ENCODE results near the gene NUCB1. TPM values are rescaled to one million over a fixed set of nuclear protein-coding genes. Genes with fewer than 3 reads are reported as not detected.

NUCB1 gene
- total and polyA plus RNA-seq, 9 of the 15 experiments (the other 6 are each of a cell fraction or from before 2014, with no cell fraction given) = 3.1 to 153 (median 71.7) TPM

- TF ChIP-seq ZNF740 (CRISPR knock-in tag; IDR thresholded peaks at IDR 0.05) = peak; percentile 69; the same call in 1 of the 2 replicates
- TF ChIP-seq ZNF740 (tag; IDR thresholded peaks at IDR 0.05) = no peak; a peak in 1 of 4 replicates
- TF ChIP-seq FOXP4 (CRISPR knock-in tag; IDR thresholded peaks at IDR 0.05; ENCODE audit: borderline replicate concordance) = no peak
- no peak for TF ChIP-seq ATF2 (CRISPR knock-in tag; IDR thresholded peaks at IDR 0.05)
- no peak for TF ChIP-seq STAT5A (IDR thresholded peaks at IDR 0.05; ENCODE audit: borderline replicate concordance, low read length)
- peak; percentile 81 for TF ChIP-seq POLR2AphosphoS5 (IDR thresholded peaks at IDR 0.05; ENCODE audit: control insufficient read depth, insufficient read depth, low read depth, low read length)
- TF ChIP-seq POLR2H (tag; IDR thresholded peaks at IDR 0.05; ENCODE audit: low read depth) = peak; percentile 31; the same call in 1 of the 2 replicates
- 0 out of 2 replicates have a peak, but pooled peaks have one; percentile 69 for TF ChIP-seq ZBTB17 (CRISPR knock-in tag; IDR thresholded peaks at IDR 0.05)
- no peak for TF ChIP-seq ZBTB43 (CRISPR knock-in tag; IDR thresholded peaks at IDR 0.05)
- TF ChIP-seq YBX1 (IDR thresholded peaks at IDR 0.05) = no peak
- peak; percentile 81 for TF ChIP-seq ZBTB9 (CRISPR knock-in tag; IDR thresholded peaks at IDR 0.05)
- TF ChIP-seq GABPB1 (CRISPR knock-in tag; IDR thresholded peaks at IDR 0.05) = peak; percentile 45; the same call in 1 of the 2 replicates
- TF ChIP-seq NFXL1 (CRISPR knock-in tag; IDR thresholded peaks at IDR 0.05) = no peak
These were observed 62.1 kb downstream of the NUCB1 start (continued) for GRCh38 chr19:48962029-48962848.
